Measurements from ENCODE around the gene RNF138.

Gene RNF138

GRCh38 chr18:32091724-32092421, at the start of gene RNF138:
TSS of gene RNF138 (plus strand) at chr18:32091874. CDS start at chr18:32092777, 903 bp downstream.
- peak within 1 kb of the TSS; percentile 86 for H3K4me3 ChIP-seq (ENCODE audit: control insufficient read depth, low read depth, low read length)
- TF ChIP-seq CTCF (IDR thresholded peaks at IDR 0.05; ENCODE audit: control insufficient read depth, insufficient read depth, low read depth, low read length, missing control alignments) = no peak
- DNase-seq (ENCODE audit: low read depth) = peak; percentile 27

- no peak overlapping the region for H3K4me3 ChIP-seq (ENCODE audit: control insufficient read depth, low read depth, low read length)
- DNase-seq (ENCODE audit: low read depth) = no peak
- TF ChIP-seq CTCF (IDR thresholded peaks at IDR 0.05; ENCODE audit: control insufficient read depth, insufficient read depth, low read depth, low read length, missing control alignments) = no peak
These were observed 49.3 kb upstream of the RNF138 start for GRCh38 chr18:32042337-32042736.

GRCh38 chr18:32048507-32049091, 43.1 kb upstream of the RNF138 start:
- H3K4me3 ChIP-seq (ENCODE audit: control insufficient read depth, low read depth, low read length) = no peak overlapping the region
- DNase-seq (ENCODE audit: low read depth) = peak; percentile 7
- no peak for TF ChIP-seq CTCF (IDR thresholded peaks at IDR 0.05; ENCODE audit: control insufficient read depth, insufficient read depth, low read depth, low read length, missing control alignments)

GRCh38 chr18:32049393-32050171, 42.1 kb upstream of the RNF138 start:
- DNase-seq (ENCODE audit: low read depth) = no peak
- TF ChIP-seq CTCF (IDR thresholded peaks at IDR 0.05; ENCODE audit: control insufficient read depth, insufficient read depth, low read depth, low read length, missing control alignments) = no peak
- no peak overlapping the region for H3K4me3 ChIP-seq (ENCODE audit: control insufficient read depth, low read depth, low read length)

GRCh38 chr18:32056613-32057358, 34.9 kb upstream of the RNF138 start:
- no peak for DNase-seq (ENCODE audit: low read depth)
- no peak overlapping the region for H3K4me3 ChIP-seq (ENCODE audit: control insufficient read depth, low read depth, low read length)
- no peak for TF ChIP-seq CTCF (IDR thresholded peaks at IDR 0.05; ENCODE audit: control insufficient read depth, insufficient read depth, low read depth, low read length, missing control alignments)

GRCh38 chr18:32057624-32058165, 34.0 kb upstream of the RNF138 start:
- no peak for DNase-seq (ENCODE audit: low read depth)
- no peak overlapping the region for H3K4me3 ChIP-seq (ENCODE audit: control insufficient read depth, low read depth, low read length)
- no peak for TF ChIP-seq CTCF (IDR thresholded peaks at IDR 0.05; ENCODE audit: control insufficient read depth, insufficient read depth, low read depth, low read length, missing control alignments)

Data from AG09309 (cell line).